ENCODE results near the gene ZFPM1. TPM values are rescaled to one million over a fixed set of nuclear protein-coding genes. Genes with fewer than 3 reads are reported as not detected.

ZFPM1 gene
- total RNA-seq, result 1.7 TPM

DNA sequence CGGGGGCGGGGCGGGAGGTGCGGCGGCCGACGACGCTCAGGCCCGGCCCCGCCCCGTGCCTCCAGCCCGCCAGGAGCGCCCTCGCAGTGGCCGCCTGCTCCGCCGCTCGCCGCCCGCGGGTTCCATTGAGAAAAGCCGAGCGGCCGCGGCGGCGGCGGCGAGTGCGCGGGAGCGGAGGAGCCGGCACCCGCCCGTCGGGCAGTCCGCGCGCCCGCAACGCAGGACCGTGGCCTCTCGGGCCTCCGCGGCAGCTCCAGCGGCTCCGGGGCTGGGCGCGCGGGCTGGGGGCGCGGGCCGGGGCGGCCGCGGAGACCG, at the start of gene ZFPM1:
ZFPM1 (plus strand) TSS at position 64 of the 315 bp plus-strand sequence. CDS start 359 bp downstream, outside the sequence.
- intact Hi-C loops (cut with DNase I), result no loop called here

DNA sequence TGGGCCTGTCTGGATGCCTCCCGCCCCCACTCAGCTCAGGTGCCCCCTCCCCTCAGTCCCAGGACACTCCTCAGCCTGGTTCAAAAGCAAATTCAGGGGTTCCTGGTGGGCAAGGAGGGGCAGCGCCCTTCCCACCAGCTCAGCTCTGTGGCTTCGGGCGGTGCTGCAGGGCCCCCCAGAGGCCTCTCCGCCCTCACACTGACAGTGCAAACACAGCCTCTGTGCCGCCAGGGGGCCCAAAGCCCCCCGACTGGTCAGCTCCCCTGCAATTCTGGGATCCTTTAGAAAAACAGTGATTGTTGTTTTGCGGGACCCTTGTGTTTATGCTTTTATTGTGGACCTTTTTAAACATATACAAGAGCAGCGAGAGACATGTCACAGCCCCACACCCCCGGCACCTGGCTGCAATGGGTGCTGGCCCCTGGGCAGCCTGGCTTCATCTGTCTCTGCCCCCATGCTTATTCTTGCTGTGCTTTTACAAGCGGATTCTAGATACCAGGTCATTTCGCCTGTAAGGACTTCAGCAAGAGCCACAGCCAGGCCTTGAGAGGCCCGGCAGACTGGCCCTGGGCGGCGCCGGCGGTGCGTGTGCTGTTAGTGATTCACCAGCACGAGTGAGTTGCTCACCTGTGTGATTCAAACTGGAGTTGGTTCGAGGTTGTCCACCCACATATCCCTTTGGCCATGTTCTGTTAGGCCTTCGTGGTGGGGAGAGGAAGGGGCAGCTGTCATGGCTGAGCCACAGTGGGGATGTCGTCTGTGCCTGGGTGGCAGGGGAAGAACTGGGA, 49.1 kb upstream of the ZFPM1 start:
- no peaks in the 10 kb centered on the region for H3K9me3 ChIP-seq
- no peak for TF ChIP-seq POLR2AphosphoS5 (IDR thresholded peaks at IDR 0.05; ENCODE audit: insufficient read depth in 1 of 2, low read depth in 1 of 2)
- TF ChIP-seq POLR2A (IDR thresholded peaks at IDR 0.05), result no peak
- TF ChIP-seq, protein P1, sequence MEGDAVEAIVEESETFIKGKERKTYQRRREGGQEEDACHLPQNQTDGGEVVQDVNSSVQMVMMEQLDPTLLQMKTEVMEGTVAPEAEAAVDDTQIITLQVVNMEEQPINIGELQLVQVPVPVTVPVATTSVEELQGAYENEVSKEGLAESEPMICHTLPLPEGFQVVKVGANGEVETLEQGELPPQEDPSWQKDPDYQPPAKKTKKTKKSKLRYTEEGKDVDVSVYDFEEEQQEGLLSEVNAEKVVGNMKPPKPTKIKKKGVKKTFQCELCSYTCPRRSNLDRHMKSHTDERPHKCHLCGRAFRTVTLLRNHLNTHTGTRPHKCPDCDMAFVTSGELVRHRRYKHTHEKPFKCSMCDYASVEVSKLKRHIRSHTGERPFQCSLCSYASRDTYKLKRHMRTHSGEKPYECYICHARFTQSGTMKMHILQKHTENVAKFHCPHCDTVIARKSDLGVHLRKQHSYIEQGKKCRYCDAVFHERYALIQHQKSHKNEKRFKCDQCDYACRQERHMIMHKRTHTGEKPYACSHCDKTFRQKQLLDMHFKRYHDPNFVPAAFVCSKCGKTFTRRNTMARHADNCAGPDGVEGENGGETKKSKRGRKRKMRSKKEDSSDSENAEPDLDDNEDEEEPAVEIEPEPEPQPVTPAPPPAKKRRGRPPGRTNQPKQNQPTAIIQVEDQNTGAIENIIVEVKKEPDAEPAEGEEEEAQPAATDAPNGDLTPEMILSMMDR (IDR thresholded peaks at IDR 0.05), result no peak
- H3K27me3 ChIP-seq, result no peaks in the 10 kb centered on the region
- DNase-seq (ENCODE audit: extremely low spot score in 2 of 2), result no peak
- intact Hi-C loops (cut with DNase I), result no loop called here
- H3K4me1 ChIP-seq, result peaks cover 25% of the 10 kb centered on the region
- no peak overlapping the region for H3K4me3 ChIP-seq
- no peak overlapping the region for H3K27ac ChIP-seq
- no peaks in the 10 kb centered on the region for H3K36me3 ChIP-seq

More for the DNA sequence above, at the start of gene ZFPM1:
- TF ChIP-seq POLR2A (IDR thresholded peaks at IDR 0.05) (peak in 1 of 2 donors; percentile 50), POLR2AphosphoS5 (IDR thresholded peaks at IDR 0.05; ENCODE audit: insufficient read depth in 1 of 2, low read depth in 1 of 2) (no peak)
- Histone ChIP-seq H3K27me3 (no peaks in the 10 kb centered on the region), H3K27ac (peak within 1 kb of the TSS; percentile 67), H3K36me3 (no peaks in the 10 kb centered on the region), H3K9me3 (no peaks in the 10 kb centered on the region), H3K4me3 (peak within 1 kb of the TSS; percentile 57 to 80), H3K4me1 (peaks cover 31% of the 10 kb centered on the region)
- DNase-seq (ENCODE audit: extremely low spot score in 2 of 2), result no peak

DNA sequence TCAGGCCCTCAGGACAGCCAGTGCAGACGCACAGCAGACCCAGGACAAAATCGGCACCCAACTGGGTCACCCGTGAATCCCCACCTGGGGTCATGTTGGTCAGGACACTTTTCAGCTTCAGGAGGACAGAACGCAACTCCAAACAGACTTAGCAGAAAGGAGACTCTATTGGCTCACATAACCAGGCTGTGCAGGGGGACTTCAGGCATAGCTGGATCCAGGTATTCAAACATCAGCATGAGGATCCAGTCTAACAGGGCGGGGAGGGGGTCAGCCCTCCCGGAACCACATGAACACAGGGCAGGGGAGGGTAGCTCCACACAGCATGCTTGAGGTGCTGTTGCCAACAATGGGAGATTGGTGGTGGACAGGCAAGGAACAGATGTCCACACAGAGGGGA, 48.3 kb upstream of the ZFPM1 start:
- H3K27ac ChIP-seq, result peak overlapping the region; percentile 43
- DNase-seq (ENCODE audit: extremely low spot score in 2 of 2), result no peak
- H3K4me1 ChIP-seq, result peaks cover 25% of the 10 kb centered on the region
- H3K9me3 ChIP-seq, result no peaks in the 10 kb centered on the region
- H3K27me3 ChIP-seq, result no peaks in the 10 kb centered on the region
- no peak overlapping the region for H3K4me3 ChIP-seq
- TF ChIP-seq POLR2AphosphoS5 (IDR thresholded peaks at IDR 0.05; ENCODE audit: insufficient read depth in 1 of 2, low read depth in 1 of 2) (no peak), POLR2A (IDR thresholded peaks at IDR 0.05) (no peak)
- TF ChIP-seq, protein P1 (IDR thresholded peaks at IDR 0.05), result no peak
- H3K36me3 ChIP-seq, result no peaks in the 10 kb centered on the region
- intact Hi-C loops (cut with DNase I), result no loop called here

DNA sequence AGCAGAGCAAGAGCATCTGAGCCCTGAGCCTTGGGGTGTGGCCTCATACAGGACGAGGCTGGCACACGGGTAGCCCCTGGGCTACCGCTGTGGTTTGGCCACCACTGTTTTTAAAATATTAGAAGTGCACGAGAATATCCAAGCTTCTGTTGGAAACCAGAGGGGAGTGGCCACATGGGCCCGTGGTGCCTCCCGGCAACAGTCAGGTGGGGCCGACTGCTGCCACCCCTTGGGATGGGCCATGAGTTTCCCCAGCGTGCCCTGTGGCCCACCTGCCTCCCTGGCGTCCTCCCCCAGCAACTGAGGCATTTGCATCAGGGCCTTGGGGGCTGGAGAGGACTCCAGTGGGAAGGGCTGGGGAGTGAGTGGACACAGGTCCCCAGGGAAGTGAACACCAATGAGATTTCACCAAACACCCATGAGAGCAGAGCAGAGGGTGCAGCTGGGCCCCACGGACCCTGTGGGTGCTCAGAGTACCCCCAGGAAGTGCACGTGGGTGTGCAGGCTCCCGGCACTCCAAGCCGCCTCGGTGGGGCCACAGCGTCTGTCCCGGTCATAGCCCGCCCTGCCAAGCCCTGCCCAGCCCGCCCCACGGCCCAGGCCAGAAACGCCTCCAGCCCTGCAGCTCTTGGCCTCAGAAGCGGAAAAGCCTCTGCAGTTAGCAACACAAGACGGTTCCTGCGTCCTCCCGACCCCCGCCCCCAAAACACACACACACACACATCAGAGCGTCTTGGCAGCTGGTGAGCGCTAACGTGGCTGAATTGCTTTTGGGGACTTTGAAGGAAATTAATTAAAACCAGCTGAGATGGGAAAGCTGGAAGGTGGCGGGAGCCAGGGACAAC, 47.6 kb upstream of the ZFPM1 start:
- Histone ChIP-seq H3K27ac (peak overlapping the region; percentile 43), H3K27me3 (no peaks in the 10 kb centered on the region), H3K4me1 (peaks cover 25% of the 10 kb centered on the region), H3K4me3 (peak overlapping the region; percentile 21 to 41), H3K9me3 (no peaks in the 10 kb centered on the region), H3K36me3 (no peaks in the 10 kb centered on the region)
- peak in 1 of 2 donors; percentile 10 for TF ChIP-seq POLR2AphosphoS5 (IDR thresholded peaks at IDR 0.05; ENCODE audit: insufficient read depth in 1 of 2, low read depth in 1 of 2)
- TF ChIP-seq, protein P1 (IDR thresholded peaks at IDR 0.05), result no peak
- intact Hi-C loops (cut with DNase I), result no loop called here
- no peak for DNase-seq (ENCODE audit: extremely low spot score in 2 of 2)

DNA sequence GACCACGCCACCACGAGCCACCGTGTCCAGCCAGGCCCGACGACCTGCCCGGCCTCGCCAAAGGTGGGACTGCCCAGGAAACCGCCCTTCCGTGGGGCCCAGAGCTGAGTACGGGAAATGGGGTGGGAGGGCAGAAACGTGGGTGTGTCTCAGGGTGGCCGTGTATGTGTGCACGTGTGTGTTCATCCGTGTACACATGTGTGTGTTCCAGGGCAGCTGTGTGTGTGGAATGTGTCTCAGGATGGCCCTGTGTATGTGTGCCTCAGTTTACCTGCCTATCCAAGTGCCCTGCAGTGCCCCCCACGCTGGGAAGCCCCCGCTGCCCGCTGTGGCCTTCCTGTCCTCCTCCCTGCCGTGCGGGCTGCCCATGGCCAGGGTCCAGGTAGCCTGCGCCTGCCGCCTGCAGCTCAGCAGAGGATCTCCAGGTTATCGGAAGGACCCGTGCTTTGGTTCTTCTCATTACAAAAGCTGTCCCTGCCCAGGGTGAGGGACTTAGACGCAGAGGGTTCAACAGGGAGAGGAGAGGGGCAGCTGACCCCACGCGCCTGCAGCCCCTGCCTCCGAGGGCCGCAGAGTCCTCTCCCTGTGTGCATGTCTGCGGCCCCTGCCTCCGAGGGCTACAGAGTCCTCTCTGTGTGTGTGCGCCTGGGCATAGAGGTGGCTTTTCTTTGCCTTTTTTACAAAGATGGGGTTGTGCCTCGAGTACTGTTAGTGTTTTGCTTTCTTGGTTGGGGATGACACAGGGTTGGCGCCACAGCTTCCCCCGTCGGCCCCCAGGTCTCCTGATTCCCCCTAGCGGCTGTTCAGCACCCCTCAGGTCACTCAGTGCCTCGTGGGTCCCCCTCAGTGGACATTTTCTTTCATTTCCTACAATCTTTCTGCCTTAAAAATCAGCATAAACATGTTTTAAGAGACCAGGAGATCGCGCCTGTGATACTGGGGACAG, 46.7 kb upstream of the ZFPM1 start:
- no peaks in the 10 kb centered on the region for H3K36me3 ChIP-seq
- peak overlapping the region; percentile 21 to 41 for H3K4me3 ChIP-seq
- H3K4me1 ChIP-seq, result peaks cover 25% of the 10 kb centered on the region
- H3K27ac ChIP-seq, result peak overlapping the region; percentile 43
- no peaks in the 10 kb centered on the region for H3K27me3 ChIP-seq
- intact Hi-C loops (cut with DNase I), result no loop called here
- no peaks in the 10 kb centered on the region for H3K9me3 ChIP-seq
- TF ChIP-seq, protein P1 (IDR thresholded peaks at IDR 0.05), result no peak
- TF ChIP-seq POLR2A (IDR thresholded peaks at IDR 0.05) (no peak), POLR2AphosphoS5 (IDR thresholded peaks at IDR 0.05; ENCODE audit: insufficient read depth in 1 of 2, low read depth in 1 of 2) (no peak)
- no peak for DNase-seq (ENCODE audit: extremely low spot score in 2 of 2)
